PFSK-1 (cell line): ENCODE results near the gene KIAA0586.

Experiments
- FOXP2 ChIP-seq: optimal IDR thresholded peaks from 2 replicates; pipeline ENCODE3; 2011; ENCODE audit warnings: borderline replicate concordance, control low read depth, inconsistent platforms; ENCODE audit not compliant: insufficient read depth; ENCODE audit errors: extremely low read length, extremely low read depth
- POLR2AphosphoS5 ChIP-seq: IDR thresholded peaks from 2 replicates; pipeline ENCODE4 v1.6.1; 2012; ENCODE audit warnings: low read depth, mild to moderate bottlenecking, control low read depth, low read length, moderate library complexity
- REST ChIP-seq, 2 experiments: IDR thresholded peaks; 2 replicates each; pipeline versions ENCODE4 v1.6.1 to v1.8.0; 2011 to 2012; ENCODE audit warnings: low read depth in 2 of 2, low read length in 2 of 2, control low read depth in 1 of 2, inconsistent platforms in 1 of 2, mild to moderate bottlenecking in 1 of 2, moderate library complexity in 1 of 2; ENCODE audit not compliant: insufficient read depth in 1 of 2
- SIN3A ChIP-seq: IDR thresholded peaks from 2 replicates; pipeline ENCODE4 v1.6.1; 2012; ENCODE audit warnings: mild to moderate bottlenecking, low read length, moderate library complexity, borderline replicate concordance; ENCODE audit not compliant: insufficient read depth
- TAF1 ChIP-seq: IDR thresholded peaks from 2 replicates; pipeline ENCODE4 v1.6.1; 2012; ENCODE audit warnings: low read length, control low read depth, borderline replicate concordance; ENCODE audit not compliant: insufficient read depth

The KIAA0586 gene

GRCh38 chr14:58439476-58439875 is 12.0 kb downstream of the KIAA0586 start:
- TF ChIP-seq TAF1: no peak

- TF ChIP-seq SIN3A (no peak), TAF1 (no peak), FOXP2 (no peak), POLR2AphosphoS5 (no peak), REST (IDR thresholded peaks at IDR 0.05; ENCODE audit: insufficient read depth in 1 of 2, low read depth in 2 of 2, low read length in 2 of 2) (no peak)
Measured at GRCh38 chr14:58444627-58445026, 17.1 kb downstream of the KIAA0586 start.

- TF ChIP-seq REST (IDR thresholded peaks at IDR 0.05; ENCODE audit: insufficient read depth in 1 of 2, low read depth in 2 of 2, low read length in 2 of 2): no peak
Measured at GRCh38 chr14:58455593-58456265, 28.2 kb downstream of the KIAA0586 start.

GRCh38 chr14:58460772-58461171 is 33.3 kb downstream of the KIAA0586 start:
- no peak for TF ChIP-seq POLR2AphosphoS5
- TF ChIP-seq FOXP2: no peak
- no peak for TF ChIP-seq SIN3A
- no peak for TF ChIP-seq REST (IDR thresholded peaks at IDR 0.05; ENCODE audit: insufficient read depth in 1 of 2, low read depth in 2 of 2, low read length in 2 of 2)
- no peak for TF ChIP-seq TAF1

- TF ChIP-seq POLR2AphosphoS5 (no peak), FOXP2 (no peak), REST (IDR thresholded peaks at IDR 0.05; ENCODE audit: insufficient read depth in 1 of 2, low read depth in 2 of 2, low read length in 2 of 2) (no peak), TAF1 (no peak), SIN3A (no peak)
Measured at GRCh38 chr14:58463147-58463546, 35.6 kb downstream of the KIAA0586 start.
